ENCODE data around the gene CADPS2. TPM values are rescaled to one million over a fixed set of nuclear protein-coding genes. Genes with fewer than 3 reads are reported as not detected.
A peak's percentile ranks its signal among the peaks of the same experiment; 100 is the strongest.

CADPS2 gene
- total RNA-seq, 4 donors from 2014 or later: 27.3 to 154 (median 114) TPM

GRCh38 chr7:122312789-122313188, 573.5 kb downstream of the CADPS2 start:
- H3K27me3 ChIP-seq: peaks cover 10 to 95% (median 91%) of the 10 kb centered on the region in 4 donors
- intact Hi-C loops (cut with DNase I): no loop called here
- TF ChIP-seq POLR2AphosphoS5 (IDR thresholded peaks at IDR 0.05): no peak
- no peak for TF ChIP-seq EP300 (IDR thresholded peaks at IDR 0.05)
- TF ChIP-seq, protein P1, sequence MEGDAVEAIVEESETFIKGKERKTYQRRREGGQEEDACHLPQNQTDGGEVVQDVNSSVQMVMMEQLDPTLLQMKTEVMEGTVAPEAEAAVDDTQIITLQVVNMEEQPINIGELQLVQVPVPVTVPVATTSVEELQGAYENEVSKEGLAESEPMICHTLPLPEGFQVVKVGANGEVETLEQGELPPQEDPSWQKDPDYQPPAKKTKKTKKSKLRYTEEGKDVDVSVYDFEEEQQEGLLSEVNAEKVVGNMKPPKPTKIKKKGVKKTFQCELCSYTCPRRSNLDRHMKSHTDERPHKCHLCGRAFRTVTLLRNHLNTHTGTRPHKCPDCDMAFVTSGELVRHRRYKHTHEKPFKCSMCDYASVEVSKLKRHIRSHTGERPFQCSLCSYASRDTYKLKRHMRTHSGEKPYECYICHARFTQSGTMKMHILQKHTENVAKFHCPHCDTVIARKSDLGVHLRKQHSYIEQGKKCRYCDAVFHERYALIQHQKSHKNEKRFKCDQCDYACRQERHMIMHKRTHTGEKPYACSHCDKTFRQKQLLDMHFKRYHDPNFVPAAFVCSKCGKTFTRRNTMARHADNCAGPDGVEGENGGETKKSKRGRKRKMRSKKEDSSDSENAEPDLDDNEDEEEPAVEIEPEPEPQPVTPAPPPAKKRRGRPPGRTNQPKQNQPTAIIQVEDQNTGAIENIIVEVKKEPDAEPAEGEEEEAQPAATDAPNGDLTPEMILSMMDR (IDR thresholded peaks at IDR 0.05): no peak
- no peak for TF ChIP-seq POLR2A (IDR thresholded peaks at IDR 0.05; ENCODE audit: low read depth)
- no peaks in the 10 kb centered on the region for H3K36me3 ChIP-seq
- DNase-seq (ENCODE audit: extremely low spot score): no peak
- H3K27ac ChIP-seq (replicated peaks in 1 of 4): no peak overlapping the region
- no peak overlapping the region for H3K4me3 ChIP-seq
- peaks cover 23 to 52% (median 45%) of the 10 kb centered on the region in 4 donors for H3K4me1 ChIP-seq
- 26% methylated on average over 3 of the region's 3 CpGs for WGBS
- no peaks in the 10 kb centered on the region for H3K9me3 ChIP-seq

- TF ChIP-seq, protein P1 (IDR thresholded peaks at IDR 0.05): no peak
- TF ChIP-seq EP300 (IDR thresholded peaks at IDR 0.05) (no peak), POLR2A (IDR thresholded peaks at IDR 0.05; ENCODE audit: low read depth) (no peak)
- Histone ChIP-seq H3K9me3 (no peaks in the 10 kb centered on the region), H3K36me3 (no peaks in the 10 kb centered on the region), H3K27ac (replicated peaks in 1 of 4) (no peak overlapping the region), H3K4me3 (peak overlapping the region in 3 of 4 donors; percentile 12 to 28 (median 21)), H3K4me1 (peaks cover 20 to 49% (median 45%) of the 10 kb centered on the region in 4 donors), H3K27me3 (peaks cover 10 to 100% (median 97%) of the 10 kb centered on the region in 4 donors)
- DNase-seq (ENCODE audit: extremely low spot score): no peak
- intact Hi-C loops (cut with DNase I): no loop called here
- WGBS: 7% methylated on average over 34 of the region's 34 CpGs
Observed at GRCh38 chr7:122311734-122312450, 574.4 kb downstream of the CADPS2 start.

GRCh38 chr7:122311050-122311700, 575.1 kb downstream of the CADPS2 start:
- H3K27me3 ChIP-seq: peaks cover 7 to 100% (median 97%) of the 10 kb centered on the region in 4 donors
- peaks cover 16 to 49% (median 45%) of the 10 kb centered on the region in 4 donors for H3K4me1 ChIP-seq
- TF ChIP-seq, protein P1 (IDR thresholded peaks at IDR 0.05): no peak
- TF ChIP-seq POLR2AphosphoS5 (IDR thresholded peaks at IDR 0.05) (no peak), EP300 (IDR thresholded peaks at IDR 0.05) (no peak), POLR2A (IDR thresholded peaks at IDR 0.05; ENCODE audit: low read depth) (no peak)
- 51% methylated on average over 12 of the region's 12 CpGs for WGBS
- intact Hi-C loops (cut with DNase I): no loop called here
- no peak for DNase-seq (ENCODE audit: extremely low spot score)
- no peak overlapping the region for H3K27ac ChIP-seq (replicated peaks in 1 of 4)
- H3K4me3 ChIP-seq: no peak overlapping the region
- H3K36me3 ChIP-seq: no peaks in the 10 kb centered on the region
- H3K9me3 ChIP-seq: no peaks in the 10 kb centered on the region

DNA sequence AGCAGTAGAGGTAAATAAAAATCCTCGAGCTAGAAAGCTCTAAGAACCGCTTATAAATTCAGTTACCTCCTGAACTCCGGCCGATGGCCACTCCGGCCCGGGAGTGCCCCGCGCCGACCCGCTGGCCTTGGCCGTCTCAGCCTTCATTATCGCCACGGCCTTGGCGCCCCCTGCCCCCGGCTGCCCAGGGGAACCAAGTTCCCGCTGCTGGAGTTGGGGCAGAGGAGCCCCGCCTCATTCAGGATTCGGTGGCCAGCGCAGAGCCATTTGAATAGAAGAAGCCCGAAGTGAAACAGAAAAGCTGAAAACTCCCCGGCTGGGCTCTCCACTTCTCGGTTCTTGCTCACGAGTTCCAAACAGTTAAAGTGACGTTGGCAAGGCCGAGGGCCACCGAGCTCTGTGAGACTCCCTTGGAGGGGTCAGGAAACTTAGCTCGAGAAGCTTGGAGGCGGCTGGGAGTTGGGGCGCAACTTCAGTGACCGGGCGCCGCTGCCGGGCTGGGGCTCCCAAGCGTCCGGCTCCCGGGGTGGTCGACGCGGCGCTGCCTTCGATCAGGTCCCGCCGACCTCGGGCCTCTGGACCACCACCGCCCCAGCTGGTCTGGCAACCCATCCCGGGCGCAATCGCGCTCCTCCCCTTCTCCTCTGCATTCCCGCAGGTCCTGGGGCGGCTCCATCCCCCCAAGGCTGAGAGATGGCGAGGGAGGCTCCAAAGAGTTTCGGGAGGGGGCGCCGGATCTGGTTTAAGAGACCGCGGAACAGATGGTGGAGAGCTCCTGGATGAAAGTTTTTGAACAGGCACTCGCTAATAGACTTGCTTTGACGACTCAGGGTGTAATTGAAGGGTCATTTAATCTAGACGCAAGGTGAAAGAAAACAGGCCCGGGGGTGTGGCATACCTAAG, 575.9 kb downstream of the CADPS2 start:
- H3K9me3 ChIP-seq: no peaks in the 10 kb centered on the region
- no peaks in the 10 kb centered on the region for H3K36me3 ChIP-seq
- intact Hi-C loops (cut with DNase I): no loop called here
- WGBS: 6% methylated on average over 35 of the region's 61 CpGs
- peaks cover 24 to 49% (median 45%) of the 10 kb centered on the region in 4 donors for H3K4me1 ChIP-seq
- no peak for DNase-seq (ENCODE audit: extremely low spot score)
- peaks cover 7 to 100% (median 97%) of the 10 kb centered on the region in 4 donors for H3K27me3 ChIP-seq
- TF ChIP-seq EP300 (IDR thresholded peaks at IDR 0.05) (no peak), POLR2AphosphoS5 (IDR thresholded peaks at IDR 0.05) (no peak), POLR2A (IDR thresholded peaks at IDR 0.05; ENCODE audit: low read depth) (no peak)
- TF ChIP-seq, protein P1 (IDR thresholded peaks at IDR 0.05): no peak
- peak overlapping the region; percentile 44 to 57 (median 48) for H3K4me3 ChIP-seq
- H3K27ac ChIP-seq (replicated peaks in 1 of 4): no peak overlapping the region
